Activated naive CD4-positive, alpha-beta T cell treated with anti-CD3 and anti-CD28 coated beads, Interleukin-2, amount 50 U/mL, for 72 hours (primary cell): ENCODE data around the gene ITGB3. TPM values are rescaled to one million over a fixed set of nuclear protein-coding genes. Genes with fewer than 3 reads are reported as not detected.
A peak's percentile ranks its signal among the peaks of the same experiment; 100 is the strongest.
"Not testable (repeated sequence)": the region's sequence is repeated elsewhere in the genome, so short reads cannot be mapped to it uniquely, and the experiment has no call there.

Experiments
- ATAC-seq, 2 donors: fragments of 150-1000 bp; cut with Tn5 transposase; 2 replicates each; pipeline ENCODE4 v1.10.0; 2021; ENCODE audit warnings: mild to moderate bottlenecking in 2 of 2, moderate library complexity in 2 of 2
- DNase-seq, 2 donors: peaks; one replicate each; pipeline ENCODE4 v3.0.0; 2021 to 2022; ENCODE audit warnings: low spot score in 2 of 2
- H3K27ac Mint-ChIP-seq, 2 donors: one replicate each; pipeline ENCODE4 v1.8.0; 2022; ENCODE audit warnings: mild to moderate bottlenecking in 2 of 2, mixed read lengths in 2 of 2
- H3K36me3 Mint-ChIP-seq, 2 donors: one replicate each; pipeline ENCODE4 v1.8.0; 2022; ENCODE audit warnings: mixed read lengths in 2 of 2
- H3K9me3 Mint-ChIP-seq, 2 donors: one replicate each; pipeline ENCODE4 v1.8.0; 2022; ENCODE audit warnings: mixed read lengths in 2 of 2
- total RNA-seq, 2 donors: library from RNA; stranded (reverse); gene quantifications; one replicate each; pipeline ENCODE4 v1.2.3, GENCODE V29; 2022

Gene ITGB3
- total RNA-seq, 2 donors from 2014 or later: 0.10 TPM; not detected in 1

DNA sequence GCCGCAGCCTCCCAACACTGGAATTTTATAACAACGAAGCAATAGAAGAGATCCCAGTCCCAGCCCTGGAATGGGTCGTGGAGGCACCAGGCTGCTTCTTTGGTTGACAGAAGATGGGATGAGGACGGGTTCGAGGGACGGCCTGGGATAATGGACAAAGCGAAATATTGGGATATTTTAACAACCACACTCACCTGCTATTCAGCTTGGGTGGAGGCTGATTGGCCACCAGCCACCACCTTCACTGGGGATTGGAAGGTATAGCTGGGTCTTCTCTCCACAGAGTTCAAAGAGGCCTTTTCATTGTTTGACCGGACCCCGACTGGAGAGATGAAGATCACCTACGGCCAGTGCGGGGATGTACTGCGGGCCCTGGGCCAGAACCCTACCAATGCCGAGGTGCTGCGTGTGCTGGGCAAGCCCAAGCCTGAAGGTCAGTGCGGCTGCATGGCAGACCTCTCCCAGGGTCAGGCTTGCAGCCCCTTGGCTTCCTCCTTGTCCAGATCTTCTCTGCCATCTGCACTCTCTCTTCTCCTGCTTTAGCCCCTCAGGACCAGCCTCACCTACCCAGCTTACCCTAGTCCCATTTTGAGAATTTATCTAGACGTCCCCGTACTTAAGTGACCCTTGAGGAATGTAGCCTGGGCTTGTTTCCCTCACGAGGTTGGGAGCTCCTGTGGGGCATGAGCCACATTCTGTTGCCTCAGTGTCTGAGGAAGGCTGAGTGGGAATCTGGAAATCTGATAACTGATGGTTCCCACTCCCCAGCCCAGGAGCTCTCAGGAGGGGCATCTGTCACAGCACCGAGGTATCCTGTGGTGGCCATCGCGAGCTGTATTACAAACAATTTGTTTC lies 33.8 kb upstream of the ITGB3 start:
- peaks cover 0 to 10% of the 10 kb centered on the region in 2 donors for H3K36me3 Mint-ChIP-seq
- no peak overlapping the region for H3K27ac Mint-ChIP-seq
- H3K9me3 Mint-ChIP-seq: peaks cover 0 to 5% of the 10 kb centered on the region in 2 donors
- no peak for ATAC-seq
- DNase-seq: no peak

DNA sequence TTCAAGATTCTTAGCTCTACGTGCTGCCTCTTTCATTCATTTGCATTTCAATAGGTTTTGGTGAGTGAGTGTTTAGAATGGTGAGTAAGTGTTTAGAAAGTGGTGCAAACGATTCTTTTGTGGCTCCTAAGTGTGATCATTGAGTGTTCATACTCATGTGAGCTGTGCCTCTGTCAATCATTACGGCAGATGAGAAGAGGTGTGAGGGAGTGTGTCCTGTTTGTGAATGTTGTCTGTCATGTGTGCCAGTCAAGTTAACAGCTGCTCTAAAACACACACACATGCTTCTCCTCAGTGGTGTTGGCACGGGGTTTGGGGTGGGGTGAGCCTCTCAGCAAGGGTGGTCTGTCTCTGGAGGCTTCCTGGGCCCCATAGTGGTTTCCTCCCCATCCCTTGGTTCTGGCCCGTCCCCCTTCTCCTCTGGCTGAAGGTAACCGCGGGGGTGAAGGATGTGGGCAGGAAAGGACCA lies 33.1 kb upstream of the ITGB3 start:
- Mint-ChIP-seq H3K27ac (no peak overlapping the region), H3K36me3 (peaks cover 0 to 10% of the 10 kb centered on the region in 2 donors), H3K9me3 (peaks cover 0 to 5% of the 10 kb centered on the region in 2 donors)
- ATAC-seq (peak; percentile 80 to 84), DNase-seq (no peak)

DNA sequence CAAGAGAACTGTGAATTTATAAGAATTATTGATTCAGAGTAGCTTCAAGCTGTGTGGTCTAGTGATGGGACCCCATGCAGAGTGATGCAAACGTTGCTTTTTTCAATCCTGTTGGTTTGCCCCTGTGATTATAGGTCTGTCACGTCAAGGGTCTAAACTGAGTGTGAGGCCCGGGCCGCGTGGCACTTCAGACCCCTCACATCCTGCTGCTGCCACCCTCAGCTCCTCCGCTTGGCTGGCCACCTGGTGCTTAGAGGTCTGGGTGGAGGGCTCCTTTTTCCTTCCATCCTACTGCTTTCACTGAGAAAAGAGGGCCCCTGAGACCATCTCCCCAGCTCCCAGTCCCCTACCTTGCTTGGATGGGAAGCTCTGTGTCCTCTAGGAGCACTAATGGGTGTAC lies 32.5 kb upstream of the ITGB3 start:
- no peak for DNase-seq
- no peak for ATAC-seq
- Mint-ChIP-seq H3K9me3 (peaks cover 0 to 5% of the 10 kb centered on the region in 2 donors), H3K27ac (peak overlapping the region in 1 of 2 donors; percentile 29), H3K36me3 (peaks cover 0 to 10% of the 10 kb centered on the region in 2 donors)

DNA sequence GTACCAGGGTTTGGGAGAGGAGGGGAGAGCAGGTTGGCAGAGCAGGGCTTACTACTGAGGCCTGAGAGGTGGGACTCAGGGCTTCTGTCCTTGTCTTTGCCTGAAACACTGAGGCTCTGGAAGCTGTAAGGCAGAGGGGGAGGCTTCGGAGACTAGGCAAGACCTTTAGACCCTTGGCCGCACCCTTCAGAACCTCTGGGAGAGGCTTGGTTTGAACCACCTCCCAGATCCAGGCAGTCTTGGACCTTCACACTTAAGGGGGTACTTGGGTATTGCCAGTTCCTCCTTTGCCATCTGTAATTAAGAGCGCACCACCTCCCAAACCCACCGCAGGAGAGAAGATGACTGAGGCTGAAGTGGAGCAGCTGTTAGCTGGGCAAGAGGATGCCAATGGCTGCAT lies 31.6 kb upstream of the ITGB3 start:
- no peak for ATAC-seq

DNA sequence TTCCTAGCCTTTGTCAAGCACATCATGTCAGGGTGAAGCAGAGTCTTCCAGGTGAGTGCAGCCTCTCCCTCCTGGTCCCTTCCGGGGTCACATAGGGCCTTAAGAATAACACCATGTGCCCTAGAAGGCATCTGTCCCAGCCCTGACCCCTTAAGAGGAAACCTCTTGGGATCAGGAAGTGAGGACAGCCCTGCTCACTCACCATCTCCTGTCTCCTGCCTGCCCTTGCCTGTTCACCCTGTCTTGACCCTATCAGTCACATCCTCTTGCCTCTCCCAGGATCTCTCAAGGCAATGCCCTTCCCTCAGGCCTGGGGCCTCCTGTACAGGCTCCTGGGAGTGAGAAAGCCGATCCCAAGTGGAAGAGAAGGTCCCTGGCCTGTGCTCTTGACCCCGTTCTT lies 30.6 kb upstream of the ITGB3 start:
- Mint-ChIP-seq H3K36me3 (peaks cover 0 to 10% of the 10 kb centered on the region in 2 donors), H3K27ac (peak overlapping the region; percentile 24 to 26), H3K9me3 (peaks cover 0 to 5% of the 10 kb centered on the region in 2 donors)
- DNase-seq (no peak), ATAC-seq (no peak)

More for the DNA sequence above, 31.6 kb upstream of the ITGB3 start:
- DNase-seq: no peak
- Mint-ChIP-seq H3K27ac (peak overlapping the region in 1 of 2 donors; percentile 38), H3K36me3 (peaks cover 0 to 10% of the 10 kb centered on the region in 2 donors), H3K9me3 (peaks cover 0 to 5% of the 10 kb centered on the region in 2 donors)

DNA sequence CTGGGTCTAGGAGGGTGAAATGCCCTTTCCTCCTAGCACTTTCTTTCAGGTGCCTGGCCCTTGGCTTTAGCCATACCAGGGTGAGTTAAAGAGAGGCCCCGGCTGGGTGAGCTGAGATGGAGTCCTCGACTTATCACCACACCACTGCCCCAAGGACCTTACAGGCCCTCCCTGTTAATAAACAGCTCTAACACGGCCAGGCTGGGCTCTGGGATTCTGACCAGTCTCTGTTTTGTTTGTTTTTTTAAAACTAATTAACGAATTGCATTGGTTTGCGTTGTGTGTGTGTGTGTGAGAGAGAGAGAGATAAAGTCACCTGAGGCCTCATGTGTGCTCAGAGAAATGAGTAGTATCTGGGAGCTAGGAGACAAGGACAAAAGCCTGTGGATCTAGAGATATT lies 30.2 kb upstream of the ITGB3 start:
- peaks cover 0 to 10% of the 10 kb centered on the region in 2 donors for H3K36me3 Mint-ChIP-seq
- H3K27ac Mint-ChIP-seq: peak overlapping the region in 1 of 2 donors; percentile 24

DNA sequence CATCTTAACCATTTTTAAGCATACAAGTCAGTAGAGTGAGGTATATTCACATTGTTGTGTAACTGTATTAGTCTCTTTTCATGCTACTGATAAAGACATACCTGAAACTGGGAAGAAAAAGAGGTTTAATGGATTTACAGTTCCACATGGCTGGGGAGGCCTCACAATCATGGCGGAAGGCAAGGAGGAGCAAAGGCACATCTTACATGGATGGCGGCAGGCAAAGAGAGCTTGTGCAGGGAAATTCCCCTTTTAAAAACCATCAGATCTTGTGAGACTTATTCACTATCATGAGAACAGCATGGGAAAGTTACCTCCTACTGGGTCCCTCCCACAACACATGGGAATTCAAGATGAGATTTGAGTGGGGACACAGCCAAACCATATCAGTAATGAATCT lies 29.6 kb upstream of the ITGB3 start:
- DNase-seq, H3K9me3 Mint-ChIP-seq, ATAC-seq, H3K27ac Mint-ChIP-seq: not testable (repeated sequence)
- peaks cover 0 to 10% of the 10 kb centered on the region in 2 donors for H3K36me3 Mint-ChIP-seq

More for the DNA sequence above, 30.2 kb upstream of the ITGB3 start:
- ATAC-seq (no peak), DNase-seq (no peak)
- peaks cover 0 to 5% of the 10 kb centered on the region in 2 donors for H3K9me3 Mint-ChIP-seq

DNA sequence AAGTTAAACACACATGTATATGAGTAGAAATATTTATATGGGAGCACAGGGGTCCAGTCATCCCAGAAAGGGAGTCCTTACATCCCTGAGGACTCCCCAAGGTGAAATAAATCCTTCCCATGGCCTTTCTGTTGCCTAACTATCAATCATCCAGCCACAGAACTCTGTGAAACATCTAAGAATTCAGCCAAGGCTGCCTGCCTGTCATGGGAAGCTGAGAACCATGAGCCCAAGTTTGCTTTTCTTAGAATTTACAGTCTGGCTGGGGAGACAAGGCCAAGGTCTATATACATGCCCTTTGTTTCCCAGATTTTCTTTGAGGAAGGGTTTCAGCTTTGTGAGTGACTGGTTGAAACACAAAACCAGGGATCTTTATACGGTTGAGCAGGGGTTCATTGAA lies 28.7 kb upstream of the ITGB3 start:
- H3K36me3 Mint-ChIP-seq: peaks cover 0 to 10% of the 10 kb centered on the region in 2 donors
- peaks cover 0 to 5% of the 10 kb centered on the region in 2 donors for H3K9me3 Mint-ChIP-seq
- no peak for DNase-seq
- ATAC-seq: no peak
- H3K27ac Mint-ChIP-seq: no peak overlapping the region

DNA sequence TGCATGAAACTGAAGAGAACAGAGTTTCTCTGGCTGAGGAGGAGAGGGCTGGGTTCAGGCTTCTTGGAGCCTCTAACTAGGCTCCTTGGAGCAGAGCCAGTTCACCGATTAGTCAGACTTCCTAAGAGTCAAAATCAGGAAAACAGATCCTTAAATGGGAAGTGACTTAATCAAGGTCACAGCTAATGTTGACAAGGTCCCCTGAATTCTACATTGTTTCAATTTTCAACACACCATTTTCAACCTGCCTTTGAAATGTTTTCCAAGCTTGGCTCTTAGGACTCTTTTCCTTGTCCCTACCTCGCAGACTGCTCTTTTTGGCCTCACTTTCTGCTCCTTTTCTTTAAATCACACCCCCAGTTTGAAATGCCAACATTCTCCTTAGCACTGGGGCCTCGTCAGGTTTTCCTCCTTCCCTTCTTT lies 28.2 kb upstream of the ITGB3 start:
- peaks cover 0 to 5% of the 10 kb centered on the region in 2 donors for H3K9me3 Mint-ChIP-seq
- ATAC-seq (no peak), DNase-seq (no peak)
- H3K36me3 Mint-ChIP-seq: peaks cover 0 to 10% of the 10 kb centered on the region in 2 donors
- H3K27ac Mint-ChIP-seq: no peak overlapping the region

DNA sequence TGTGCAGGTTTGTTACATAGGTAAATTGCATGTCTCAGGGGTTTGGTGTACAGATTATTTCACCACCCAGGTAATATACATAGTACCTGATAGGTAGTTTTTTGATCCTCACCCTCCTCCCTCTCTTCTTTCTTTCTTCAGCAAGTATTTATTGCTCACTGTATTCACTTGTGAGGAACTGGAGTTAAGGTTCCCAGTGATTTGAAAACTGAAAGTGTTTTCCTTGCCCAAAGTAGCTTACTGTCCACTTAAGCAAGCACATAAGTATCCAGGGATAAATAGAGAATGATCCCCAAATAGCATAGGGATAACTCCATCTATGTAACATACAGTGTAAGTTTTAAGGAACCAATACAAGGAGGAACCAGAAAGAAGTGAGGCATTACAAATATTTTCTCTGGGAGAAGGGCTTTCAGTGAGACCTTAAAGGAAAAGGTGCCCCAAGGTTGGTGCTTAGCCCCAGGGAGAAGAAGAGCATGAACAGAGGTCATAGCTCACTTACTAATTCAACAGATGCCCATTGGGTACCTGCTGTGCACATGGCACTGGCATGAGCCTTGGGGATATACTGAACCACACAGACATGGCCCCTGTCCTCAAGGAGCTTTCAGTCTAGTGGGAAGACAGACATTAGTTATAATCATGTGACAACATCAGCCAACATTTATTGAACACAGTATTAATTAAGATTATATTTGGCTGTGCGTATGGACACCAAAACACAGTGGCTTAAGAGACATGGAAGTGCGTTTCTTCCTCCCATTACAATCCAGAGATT lies 27.5 kb upstream of the ITGB3 start:
- H3K36me3 Mint-ChIP-seq: peaks cover 0 to 10% of the 10 kb centered on the region in 2 donors
- ATAC-seq (no peak), DNase-seq (no peak)

DNA sequence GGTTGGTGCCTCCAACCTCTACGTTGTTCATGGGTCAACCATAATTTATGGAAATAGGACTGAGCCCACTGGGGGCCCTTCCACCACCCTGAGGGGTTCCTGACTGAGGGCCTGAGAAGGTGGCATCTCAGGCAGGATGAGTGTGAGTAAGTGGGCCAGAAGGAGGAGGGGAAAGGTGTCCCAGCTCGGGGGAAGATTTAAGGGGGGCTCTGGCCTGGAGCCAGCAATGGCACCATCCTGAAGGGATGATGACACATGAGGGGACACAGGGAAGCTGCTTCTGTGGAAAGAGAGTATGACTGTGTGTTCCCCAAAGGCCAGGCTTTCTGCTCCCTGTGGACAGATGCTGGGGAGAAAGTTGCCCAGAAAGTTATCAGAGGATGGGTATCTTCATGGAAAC lies 25.8 kb upstream of the ITGB3 start:
- Mint-ChIP-seq H3K36me3 (peaks cover 0 to 10% of the 10 kb centered on the region in 2 donors), H3K9me3 (peaks cover 0 to 5% of the 10 kb centered on the region in 2 donors), H3K27ac (no peak overlapping the region)
- ATAC-seq: no peak
- DNase-seq: no peak

More for the DNA sequence above, 27.5 kb upstream of the ITGB3 start:
- peaks cover 0 to 5% of the 10 kb centered on the region in 2 donors for H3K9me3 Mint-ChIP-seq
- no peak overlapping the region for H3K27ac Mint-ChIP-seq

DNA sequence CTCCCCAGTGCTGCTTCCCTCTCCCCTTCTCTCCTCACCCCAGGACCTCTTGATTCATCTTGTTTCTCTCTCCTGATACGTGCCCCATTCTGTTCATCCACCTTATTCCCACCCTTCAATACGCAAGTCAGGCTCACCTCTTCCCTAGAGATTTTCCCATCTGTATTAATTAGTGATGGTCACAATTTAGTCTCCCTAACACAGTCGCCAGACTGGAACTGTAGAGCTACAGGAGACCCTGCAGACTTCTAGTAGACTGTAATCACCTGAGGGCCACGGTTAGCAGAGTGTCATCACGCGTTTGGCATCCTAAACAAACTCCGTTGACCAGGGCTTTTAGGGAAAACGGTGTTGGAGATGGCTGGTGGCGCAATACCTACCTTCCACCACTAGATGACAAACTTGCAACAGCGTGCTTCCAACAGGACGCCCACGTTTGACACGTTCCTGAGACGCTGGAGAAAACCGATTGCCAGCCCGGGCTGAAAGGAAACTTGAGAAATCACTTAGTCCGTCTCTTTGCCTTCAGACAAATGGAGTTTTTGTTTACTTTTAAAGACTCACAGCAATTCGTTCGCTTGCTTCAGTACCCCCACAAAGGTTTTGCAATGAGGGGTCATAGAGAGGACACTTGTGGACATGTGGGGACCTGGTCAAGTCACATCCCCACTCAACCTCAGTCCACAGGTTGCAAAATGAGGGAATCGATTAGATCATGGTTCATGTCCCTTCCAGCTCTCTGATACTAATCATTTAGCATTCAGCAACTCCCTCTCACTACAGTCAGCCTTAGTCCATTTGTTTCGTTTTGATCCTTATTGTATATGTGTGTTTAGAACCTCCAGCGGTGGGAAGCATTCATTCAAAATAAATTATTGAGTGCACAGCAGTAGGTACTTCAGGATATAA lies 23.8 kb upstream of the ITGB3 start:
- Mint-ChIP-seq H3K36me3 (no peaks in the 10 kb centered on the region), H3K9me3 (no peaks in the 10 kb centered on the region), H3K27ac (peak overlapping the region in 1 of 2 donors; percentile 40)
- DNase-seq (peak; percentile 70 to 72), ATAC-seq (peak; percentile 92)

DNA sequence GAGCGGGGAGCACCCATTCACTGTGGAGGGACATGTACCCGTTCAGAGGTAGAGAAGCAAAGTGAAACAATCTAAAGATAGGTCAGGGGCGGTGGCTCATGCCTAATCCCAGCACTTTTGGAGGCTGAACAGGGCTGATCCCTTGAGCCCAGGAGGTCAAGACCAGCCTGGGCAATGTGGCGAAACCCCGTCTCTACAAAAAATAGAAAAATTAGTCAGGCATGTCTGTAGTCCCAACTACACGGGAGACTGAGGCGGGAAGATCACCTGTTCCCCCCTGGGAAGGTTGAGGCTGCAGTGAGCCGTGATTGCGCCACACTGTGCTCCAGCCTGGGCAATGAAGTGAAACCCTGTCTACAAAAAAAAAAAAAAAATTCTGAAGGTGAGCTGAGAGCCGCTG lies 22.8 kb upstream of the ITGB3 start:
- DNase-seq: no peak
- ATAC-seq: no peak
- Mint-ChIP-seq H3K9me3 (no peaks in the 10 kb centered on the region), H3K36me3 (no peaks in the 10 kb centered on the region), H3K27ac (no peak overlapping the region)

DNA sequence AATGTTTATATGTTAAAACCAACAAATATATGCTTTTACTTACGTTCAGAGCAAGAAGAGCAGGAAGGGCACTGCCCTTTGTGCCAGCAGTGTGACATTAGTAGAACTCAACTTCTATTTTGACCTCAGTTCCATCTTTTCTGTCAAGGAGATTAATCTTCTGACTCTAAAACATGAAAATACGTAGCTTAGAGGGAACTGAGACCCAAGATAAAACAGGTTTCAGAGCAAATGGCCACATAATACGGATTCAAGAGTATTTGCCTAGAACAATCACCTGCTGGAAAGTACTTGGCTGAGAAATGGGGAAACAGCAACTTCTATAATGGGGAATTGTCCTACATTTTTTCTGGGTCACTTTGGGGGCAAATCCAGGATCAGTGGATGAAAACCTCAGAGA lies 22.3 kb upstream of the ITGB3 start:
- H3K27ac Mint-ChIP-seq: no peak overlapping the region
- ATAC-seq: no peak
- H3K36me3 Mint-ChIP-seq: no peaks in the 10 kb centered on the region
- H3K9me3 Mint-ChIP-seq: no peaks in the 10 kb centered on the region
- no peak for DNase-seq

DNA sequence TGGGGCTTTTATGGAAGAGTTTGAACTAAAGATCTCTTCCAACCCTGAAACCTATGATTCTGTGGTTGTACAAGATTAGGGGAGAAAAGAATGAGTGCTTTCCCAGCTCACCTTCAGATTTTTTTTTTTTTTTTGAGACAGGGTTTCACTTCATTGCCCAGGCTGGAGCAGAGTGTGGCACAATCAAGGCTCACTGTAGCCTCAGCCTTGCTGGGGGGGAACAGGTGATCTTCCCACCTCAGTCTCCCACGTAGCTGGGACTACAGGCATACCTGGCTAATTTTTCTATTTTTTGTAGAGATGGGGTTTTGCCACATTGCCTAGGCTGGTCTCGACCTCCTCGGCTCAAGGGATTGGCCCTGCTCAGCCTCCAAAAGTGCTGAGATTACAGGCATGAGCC lies 21.8 kb upstream of the ITGB3 start:
- no peak overlapping the region for H3K27ac Mint-ChIP-seq
- no peaks in the 10 kb centered on the region for H3K9me3 Mint-ChIP-seq
- H3K36me3 Mint-ChIP-seq: no peaks in the 10 kb centered on the region
- DNase-seq: no peak
- ATAC-seq: no peak

DNA sequence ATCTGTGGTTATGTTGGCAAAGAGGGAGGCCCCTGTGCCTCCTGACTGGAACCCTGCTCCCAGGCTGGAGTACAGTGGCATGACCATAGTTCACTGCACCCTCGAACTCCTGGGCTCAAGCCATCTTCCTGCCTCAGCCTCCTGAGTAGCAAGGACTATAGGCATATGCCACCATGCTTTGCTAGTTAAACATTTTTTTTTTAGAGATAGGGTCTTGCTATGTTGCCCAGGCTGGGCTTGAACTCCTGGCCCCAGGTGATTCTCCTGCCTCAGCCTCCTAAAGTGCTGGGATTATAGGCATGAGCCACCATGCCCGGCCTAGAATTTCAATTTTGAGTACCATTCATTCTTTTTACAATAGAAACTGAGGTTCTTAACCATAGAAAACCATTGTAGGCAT lies 21.2 kb upstream of the ITGB3 start:
- no peaks in the 10 kb centered on the region for H3K36me3 Mint-ChIP-seq

More for the DNA sequence above, 21.2 kb upstream of the ITGB3 start:
- no peak overlapping the region for H3K27ac Mint-ChIP-seq
- DNase-seq: no peak
- no peaks in the 10 kb centered on the region for H3K9me3 Mint-ChIP-seq
- ATAC-seq: no peak
